ENCODE results near the gene CALY.
"Not testable (repeated sequence)": the region's sequence is repeated elsewhere in the genome, so short reads cannot be mapped to it uniquely, and the experiment has no call there.

CALY gene

DNA sequence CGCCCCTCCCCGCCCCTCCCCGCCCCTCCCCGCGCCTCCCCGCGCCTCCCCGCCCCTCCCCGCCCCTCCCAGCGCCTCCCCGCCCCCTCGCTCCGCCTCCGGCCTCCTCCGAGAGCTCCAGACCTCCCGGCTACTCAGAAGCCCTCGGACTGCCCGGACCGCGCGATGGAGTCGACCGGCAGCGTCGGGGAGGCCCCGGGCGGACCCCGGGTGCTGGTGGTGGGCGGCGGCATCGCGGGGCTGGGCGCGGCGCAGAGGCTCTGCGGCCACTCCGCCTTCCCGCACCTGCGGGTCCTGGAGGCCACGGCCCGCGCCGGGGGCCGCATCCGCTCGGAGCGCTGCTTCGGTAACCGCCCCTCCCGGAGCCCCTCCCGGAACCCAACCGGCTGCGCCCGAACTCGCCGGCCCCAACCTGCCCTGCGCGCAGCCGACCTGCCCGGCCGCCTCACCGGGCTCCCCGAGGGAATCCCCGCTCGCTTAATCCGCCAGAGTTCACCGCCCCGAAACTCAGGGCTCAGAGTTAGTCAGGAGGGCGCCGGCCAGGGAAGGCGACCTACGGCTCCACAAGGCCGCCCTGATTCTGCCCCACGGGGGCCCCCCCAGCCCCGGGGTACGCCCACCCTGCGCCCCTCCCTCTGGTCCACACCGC, 42.6 kb upstream of the CALY start, which contains the start of gene PAOX:
Gene PAOX (plus strand): TSS at position 111 of the 649 bp plus-strand sequence. CDS start 55 bp downstream, at position 166.
- in situ Hi-C loops (cut with HindIII; ENCODE audit: low sequenced_read_pairs) = no loop called here
- DNase-seq (ENCODE audit: low read depth) = no peak

DNA sequence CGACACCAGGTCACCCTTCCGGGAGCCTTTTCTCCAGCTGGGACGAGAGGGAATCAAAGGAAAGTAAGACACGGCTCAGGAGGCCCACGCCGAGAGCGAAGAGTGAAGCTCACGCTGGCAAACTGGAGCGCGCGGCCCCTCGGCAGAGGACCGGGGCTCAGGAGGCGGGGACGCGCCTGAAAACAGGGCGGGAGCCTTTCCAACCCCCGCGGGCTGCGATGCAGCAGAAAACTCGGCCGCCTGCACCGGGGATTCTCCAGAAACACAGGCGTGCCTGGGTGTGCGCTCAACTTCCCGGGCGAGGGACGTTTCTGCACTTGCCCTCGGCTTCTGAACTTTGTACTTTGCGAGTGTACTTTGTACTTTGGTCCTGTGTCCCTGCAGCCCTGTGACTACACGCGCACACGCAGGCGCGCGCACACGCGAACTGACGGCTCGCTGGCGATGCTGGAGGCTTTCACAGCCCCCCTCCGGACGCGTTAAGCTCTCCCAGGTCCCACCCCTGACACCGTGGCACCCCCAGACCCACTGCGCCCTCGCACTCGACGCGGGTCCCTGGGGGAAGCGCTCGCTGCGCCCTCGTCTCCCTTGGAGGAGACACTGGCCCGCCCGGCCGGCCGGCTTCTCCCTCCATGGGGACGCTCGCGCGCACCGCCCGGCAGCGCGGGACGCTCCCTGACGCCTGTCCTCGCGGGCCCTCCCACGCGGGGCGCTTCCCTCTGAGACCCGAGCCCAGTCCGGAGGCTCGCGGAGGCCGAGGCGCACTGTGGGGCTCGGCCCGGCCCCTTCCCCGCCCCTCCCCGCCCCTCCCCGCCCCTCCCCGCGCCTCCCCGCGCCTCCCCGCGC, 41.8 kb upstream of the CALY start:
- peak overlapping the region; percentile 66 for H3K4me3 ChIP-seq (ENCODE audit: low read depth, low read length)
- TF ChIP-seq, protein P1, sequence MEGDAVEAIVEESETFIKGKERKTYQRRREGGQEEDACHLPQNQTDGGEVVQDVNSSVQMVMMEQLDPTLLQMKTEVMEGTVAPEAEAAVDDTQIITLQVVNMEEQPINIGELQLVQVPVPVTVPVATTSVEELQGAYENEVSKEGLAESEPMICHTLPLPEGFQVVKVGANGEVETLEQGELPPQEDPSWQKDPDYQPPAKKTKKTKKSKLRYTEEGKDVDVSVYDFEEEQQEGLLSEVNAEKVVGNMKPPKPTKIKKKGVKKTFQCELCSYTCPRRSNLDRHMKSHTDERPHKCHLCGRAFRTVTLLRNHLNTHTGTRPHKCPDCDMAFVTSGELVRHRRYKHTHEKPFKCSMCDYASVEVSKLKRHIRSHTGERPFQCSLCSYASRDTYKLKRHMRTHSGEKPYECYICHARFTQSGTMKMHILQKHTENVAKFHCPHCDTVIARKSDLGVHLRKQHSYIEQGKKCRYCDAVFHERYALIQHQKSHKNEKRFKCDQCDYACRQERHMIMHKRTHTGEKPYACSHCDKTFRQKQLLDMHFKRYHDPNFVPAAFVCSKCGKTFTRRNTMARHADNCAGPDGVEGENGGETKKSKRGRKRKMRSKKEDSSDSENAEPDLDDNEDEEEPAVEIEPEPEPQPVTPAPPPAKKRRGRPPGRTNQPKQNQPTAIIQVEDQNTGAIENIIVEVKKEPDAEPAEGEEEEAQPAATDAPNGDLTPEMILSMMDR (IDR thresholded peaks at IDR 0.05; ENCODE audit: low read depth, low read length, missing control alignments) = no peak
- in situ Hi-C loops (cut with HindIII; ENCODE audit: low sequenced_read_pairs) = no loop called here
- no peak for DNase-seq (ENCODE audit: low read depth)

More for the DNA sequence above, 42.6 kb upstream of the CALY start, which contains the start of gene PAOX:
- TF ChIP-seq, protein P1 (IDR thresholded peaks at IDR 0.05; ENCODE audit: low read depth, low read length, missing control alignments) = no peak
- H3K4me3 ChIP-seq (ENCODE audit: low read depth, low read length) = peak within 1 kb of the TSS; percentile 66

DNA sequence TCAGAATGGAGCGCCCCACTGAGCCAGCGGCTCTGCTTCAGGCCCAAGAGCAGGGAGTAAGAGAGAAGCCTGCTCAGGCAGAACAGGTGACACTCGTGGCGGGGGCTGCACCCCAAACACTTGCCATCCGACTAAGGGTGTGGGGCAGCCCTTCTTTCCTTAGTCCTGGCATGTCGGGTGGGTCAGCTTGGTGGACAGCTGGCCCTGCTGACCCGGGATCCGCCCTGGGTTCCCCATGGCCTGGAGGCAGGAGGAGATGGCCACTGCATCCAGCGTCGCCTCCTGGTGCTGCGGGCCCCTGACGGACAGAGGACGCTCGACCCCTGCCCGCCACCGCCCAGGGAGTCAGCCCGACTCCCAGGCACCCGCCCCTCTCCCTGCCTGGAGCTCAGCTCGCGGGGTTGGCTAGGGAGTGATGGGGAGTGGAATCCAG, 41.1 kb upstream of the CALY start:
- in situ Hi-C loops (cut with HindIII; ENCODE audit: low sequenced_read_pairs) = no loop called here
- TF ChIP-seq, protein P1 (IDR thresholded peaks at IDR 0.05; ENCODE audit: low read depth, low read length, missing control alignments) = no peak

DNA sequence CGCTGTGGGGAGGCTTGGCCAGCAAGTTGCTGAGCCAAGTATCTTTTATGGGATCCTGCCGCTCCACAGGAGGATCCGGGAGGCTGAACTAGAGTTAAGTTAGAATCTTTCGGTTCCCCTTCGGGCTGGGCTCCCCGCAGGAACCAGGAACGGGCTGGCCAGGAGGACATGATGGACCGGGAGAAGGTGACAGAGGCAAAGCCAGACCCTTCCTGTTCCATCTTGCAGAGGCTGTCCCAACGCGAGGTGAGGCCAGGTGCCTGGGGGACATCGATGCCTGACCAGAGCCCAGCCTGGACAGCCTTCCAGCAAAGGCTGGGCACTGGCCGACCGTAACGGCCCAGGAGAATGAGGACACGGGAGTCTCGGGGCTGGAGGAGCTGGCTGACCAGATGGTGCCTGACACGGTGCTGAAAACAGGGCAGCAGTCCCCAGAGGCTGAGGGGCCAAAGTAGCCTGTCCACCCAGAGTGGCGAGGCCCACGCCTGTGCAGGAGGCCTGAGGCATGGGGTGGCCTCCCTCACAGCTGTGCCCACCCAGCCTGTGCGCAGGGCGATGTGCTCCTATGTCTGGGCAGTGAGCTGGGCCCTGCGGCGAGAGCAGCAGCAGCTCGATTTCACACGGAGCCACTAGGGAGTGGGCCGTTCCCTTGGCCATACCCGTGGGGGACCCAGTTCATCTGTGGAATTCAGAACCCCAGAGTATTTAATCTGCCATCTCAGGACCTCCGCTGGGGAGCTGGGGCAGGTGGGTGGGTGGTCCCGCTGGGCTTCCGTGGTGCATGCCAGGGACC, 40.5 kb upstream of the CALY start:
- no peak for DNase-seq (ENCODE audit: low read depth)
- no peak overlapping the region for H3K4me3 ChIP-seq (ENCODE audit: low read depth, low read length)
- in situ Hi-C loops (cut with HindIII; ENCODE audit: low sequenced_read_pairs) = no loop called here
- TF ChIP-seq, protein P1 (IDR thresholded peaks at IDR 0.05; ENCODE audit: low read depth, low read length, missing control alignments) = no peak

More for the DNA sequence above, 41.1 kb upstream of the CALY start:
- no peak for DNase-seq (ENCODE audit: low read depth)
- H3K4me3 ChIP-seq (ENCODE audit: low read depth, low read length) = peak overlapping the region; percentile 66

DNA sequence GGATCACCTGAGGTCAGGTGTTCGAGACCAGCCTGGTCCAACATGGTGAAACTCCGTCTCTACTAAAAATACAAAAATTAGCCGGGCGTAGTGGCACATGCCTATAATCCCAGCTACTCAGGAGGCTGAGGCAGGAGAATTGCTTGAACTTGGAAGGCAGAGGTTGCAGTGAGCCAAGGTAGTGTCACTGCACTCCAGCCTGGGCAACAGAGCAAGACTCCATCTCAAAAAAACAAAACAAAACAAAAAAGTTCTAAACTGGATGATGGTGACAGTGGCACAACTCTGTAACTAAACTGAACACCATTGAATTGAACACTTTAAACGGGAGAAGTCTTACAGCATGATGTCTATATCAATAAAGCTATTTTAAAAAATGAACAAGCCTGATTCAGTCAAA, 39.5 kb upstream of the CALY start:
- H3K4me3 ChIP-seq (ENCODE audit: low read depth, low read length); DNase-seq (ENCODE audit: low read depth); in situ Hi-C loops (cut with HindIII; ENCODE audit: low sequenced_read_pairs): not testable (repeated sequence)

DNA sequence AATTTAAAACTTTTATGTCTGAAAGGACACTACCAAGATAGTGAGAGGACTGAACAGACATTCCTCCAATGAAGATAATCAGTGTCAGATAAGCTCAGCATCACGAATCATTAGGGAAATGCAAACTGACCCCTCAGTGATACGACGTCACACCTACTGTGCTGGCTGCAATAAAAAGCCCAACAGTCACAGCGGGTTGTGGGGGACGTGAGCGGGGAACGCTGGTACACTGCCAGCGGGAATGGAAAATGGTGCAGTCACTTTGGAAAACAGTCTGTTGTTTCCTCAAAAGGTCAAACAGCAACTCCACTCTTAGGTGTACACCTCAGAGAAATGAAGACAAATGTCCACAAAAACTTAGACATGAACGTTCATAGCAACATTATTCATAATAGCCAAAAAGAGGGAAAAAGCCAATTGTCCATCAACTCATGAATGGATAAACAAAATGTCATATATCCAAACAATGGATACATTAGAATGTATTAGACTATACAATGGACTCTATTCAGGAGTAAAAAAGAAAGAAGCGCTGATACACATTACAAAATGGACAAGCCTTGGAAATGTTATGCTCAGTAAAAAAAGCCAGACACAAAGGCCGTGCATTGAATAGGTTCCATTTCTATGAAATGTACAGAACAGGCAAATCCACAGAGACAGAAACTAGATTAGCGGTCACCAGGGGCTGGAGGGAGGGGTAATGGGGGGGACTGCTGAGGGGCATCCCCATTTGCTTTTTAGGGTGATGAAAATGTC, 38.8 kb upstream of the CALY start:
- in situ Hi-C loops (cut with HindIII; ENCODE audit: low sequenced_read_pairs) = no loop called here
- TF ChIP-seq, protein P1 (IDR thresholded peaks at IDR 0.05; ENCODE audit: low read depth, low read length, missing control alignments) = no peak
- DNase-seq (ENCODE audit: low read depth) = no peak
- H3K4me3 ChIP-seq (ENCODE audit: low read depth, low read length) = no peak overlapping the region

Data from astrocyte of the cerebellum (primary cell).